ENCODE measurements around the gene XXYLT1. TPM values are rescaled to one million over a fixed set of nuclear protein-coding genes. Genes with fewer than 3 reads are reported as not detected.

The XXYLT1 gene
- total RNA-seq, 1 experiment from 2014 or later: 10.9 TPM

DNA sequence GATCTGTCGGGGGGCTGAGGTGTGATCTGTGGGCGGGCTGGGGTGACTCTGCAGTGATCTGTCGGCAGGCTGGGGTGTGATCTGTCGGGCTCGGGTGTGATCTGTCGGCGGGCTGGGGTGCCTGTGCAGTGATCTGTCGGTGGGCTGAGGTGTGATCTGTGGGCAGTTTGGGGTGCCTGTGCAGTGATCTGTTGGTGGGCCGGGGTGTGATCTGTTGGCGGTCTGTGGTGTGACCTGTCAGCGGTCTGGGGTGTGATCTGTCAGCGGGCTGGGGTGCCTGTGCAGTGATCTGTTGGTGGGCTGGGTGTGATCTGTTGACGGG lies 205.1 kb downstream of the XXYLT1 start:
- Histone ChIP-seq H3K9ac (ENCODE audit: low read length) (no peak overlapping the region), H3K9me3 (ENCODE audit: control insufficient read depth in 1 of 2, insufficient read depth in 1 of 2, low read depth in 1 of 2, low read length in 2 of 2) (no peaks in the 10 kb centered on the region), H4K20me1 (ENCODE audit: insufficient read depth) (no peaks in the 10 kb centered on the region), H3K79me2 (ENCODE audit: insufficient read depth, low read length) (no peaks in the 10 kb centered on the region), H2AFZ (ENCODE audit: low read depth, low read length, poor library complexity, severe bottlenecking) (no peak overlapping the region), H3K4me2 (ENCODE audit: low read length) (no peak overlapping the region), H3K4me1 (ENCODE audit: control insufficient read depth in 1 of 2, insufficient read depth in 2 of 2, low read length in 2 of 2) (no peaks in the 10 kb centered on the region), H3K9me2 (ENCODE audit: insufficient read depth) (no peaks in the 10 kb centered on the region), H3K27ac (ENCODE audit: low read depth, low read length) (no peak overlapping the region), H3K4me3 (replicated peaks in 1 of 2; ENCODE audit: low read depth in 1 of 2, low read length in 2 of 2) (no peak overlapping the region), H3K27me3 (ENCODE audit: insufficient read depth, low read length) (no peaks in the 10 kb centered on the region), H3K36me3 (ENCODE audit: control insufficient read depth in 1 of 2, insufficient read depth in 2 of 2, low read length in 2 of 2) (no peaks in the 10 kb centered on the region; a peak in 1 of 4 replicates)
- TF ChIP-seq EGR1 (IDR thresholded peaks at IDR 0.05; ENCODE audit: low read depth): no peak
- intact Hi-C loops (cut with micrococcal nuclease): no loop called here
- ATAC-seq (no peak), DNase-seq (ENCODE audit: low read depth, low spot score) (no peak)
- no TSS peak for BruUV-seq (replicated peaks)
- CTCF ChIA-PET: no interaction called here
- POLR2A ChIA-PET: no interaction called here
- RAD21 ChIA-PET (ENCODE audit: low non-redundant PET in 1 of 2, low total read pairs in 2 of 2, uncharacterized antibody in 2 of 2, unreplicated experiment in 2 of 2): no interaction called here

DNA sequence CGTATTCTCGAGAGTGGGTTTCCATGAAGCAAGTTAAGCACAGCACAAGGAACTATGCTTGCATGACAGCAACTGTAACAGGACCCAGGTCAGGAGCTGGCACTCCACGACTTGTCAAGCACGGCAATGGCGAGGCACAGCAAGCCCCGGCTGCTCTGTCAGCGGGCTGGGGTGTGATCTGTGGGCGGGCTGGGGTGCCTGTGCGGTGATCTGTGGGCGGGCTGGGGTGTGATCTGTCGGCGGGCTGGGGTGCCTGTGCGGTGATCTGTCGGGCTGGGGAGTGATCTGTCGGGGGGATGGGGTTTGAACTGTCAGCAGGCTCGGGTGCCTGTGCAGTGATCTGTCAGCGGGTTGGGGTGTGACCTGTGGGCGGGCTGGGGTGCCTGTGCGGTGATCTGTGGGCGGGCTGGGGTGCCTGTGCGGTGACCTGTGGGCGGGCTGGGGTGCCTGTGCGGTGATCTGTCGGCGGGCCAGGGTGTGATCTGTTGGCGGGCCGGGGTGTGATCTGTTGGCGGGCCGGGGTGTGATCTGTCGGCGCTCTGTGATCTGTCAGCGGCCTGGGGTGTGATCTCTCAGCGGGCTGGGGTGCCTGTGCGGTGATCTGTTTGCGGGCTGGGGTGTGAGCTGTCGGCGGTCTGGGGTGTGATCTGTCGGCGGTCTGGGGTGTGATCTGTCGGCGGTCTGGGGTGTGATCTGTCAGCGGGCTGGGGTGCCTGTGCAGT lies 205.7 kb downstream of the XXYLT1 start:
- TF ChIP-seq SIN3A (IDR thresholded peaks at IDR 0.05; ENCODE audit: low read depth) (no peak), EGR1 (IDR thresholded peaks at IDR 0.05; ENCODE audit: low read depth) (no peak), CBX3 (IDR thresholded peaks at IDR 0.05; ENCODE audit: low read depth) (no peak), ELF1 (IDR thresholded peaks at IDR 0.05; ENCODE audit: borderline replicate concordance, low read depth) (no peak), SRF (IDR thresholded peaks at IDR 0.05; ENCODE audit: low read depth) (no peak), TCF7L2 (IDR thresholded peaks at IDR 0.05; ENCODE audit: borderline replicate concordance, extremely low read depth, insufficient read depth, insufficient read length) (no peak)
- no peak for DNase-seq (ENCODE audit: low read depth, low spot score)
- intact Hi-C loops (cut with micrococcal nuclease): no loop called here
- H3K4me2 ChIP-seq (ENCODE audit: low read length): no peak overlapping the region
- no peak overlapping the region for H2AFZ ChIP-seq (ENCODE audit: low read depth, low read length, poor library complexity, severe bottlenecking)
- POLR2A ChIA-PET: no interaction called here
- no peaks in the 10 kb centered on the region; a peak in 1 of 4 replicates for H3K36me3 ChIP-seq (ENCODE audit: control insufficient read depth in 1 of 2, insufficient read depth in 2 of 2, low read length in 2 of 2)
- no peak for ATAC-seq
- no peaks in the 10 kb centered on the region for H3K9me2 ChIP-seq (ENCODE audit: insufficient read depth)
- BruUV-seq (replicated peaks): no TSS peak
- H3K4me3 ChIP-seq (replicated peaks in 1 of 2; ENCODE audit: low read depth in 1 of 2, low read length in 2 of 2): no peak overlapping the region
- no peaks in the 10 kb centered on the region for H3K79me2 ChIP-seq (ENCODE audit: insufficient read depth, low read length)
- no peaks in the 10 kb centered on the region for H3K27me3 ChIP-seq (ENCODE audit: insufficient read depth, low read length)
- no peaks in the 10 kb centered on the region for H3K9me3 ChIP-seq (ENCODE audit: control insufficient read depth in 1 of 2, insufficient read depth in 1 of 2, low read depth in 1 of 2, low read length in 2 of 2)
- CTCF ChIA-PET: interaction anchor here (2.8 kb wide), 1 partner anchor 383 kb away, joined by 9 read pairs; no protein-coding TSS in a partner anchor
- no peak overlapping the region for H3K9ac ChIP-seq (ENCODE audit: low read length)
- no peaks in the 10 kb centered on the region for H4K20me1 ChIP-seq (ENCODE audit: insufficient read depth)
- no peak overlapping the region for H3K27ac ChIP-seq (ENCODE audit: low read depth, low read length)
- RAD21 ChIA-PET (ENCODE audit: low non-redundant PET in 1 of 2, low total read pairs in 2 of 2, uncharacterized antibody in 2 of 2, unreplicated experiment in 2 of 2): no interaction called here
- H3K4me1 ChIP-seq (ENCODE audit: control insufficient read depth in 1 of 2, insufficient read depth in 2 of 2, low read length in 2 of 2): no peaks in the 10 kb centered on the region

Measured in HCT116 (cell line).